Stimulated activated naive CD8-positive, alpha-beta T cell treated with anti-CD3 and anti-CD28 coated beads, Interleukin-15, Interleukin-2, amounts not matched to agents 100 ng/mL and 50 ng/mL, for 24 hours (primary cell): Measurements from ENCODE around the gene GNG7.
"Not testable (repeated sequence)": the region's sequence is repeated elsewhere in the genome, so short reads cannot be mapped to it uniquely, and the experiment has no call there.

Experiments used
- H3K27ac Mint-ChIP-seq: one replicate; pipeline ENCODE4 v1.8.0; 2021; ENCODE audit warnings: mild to moderate bottlenecking, mixed read lengths
- H3K27me3 Mint-ChIP-seq: one replicate; pipeline ENCODE4 v1.8.0; 2021; ENCODE audit warnings: mixed read lengths
- H3K36me3 Mint-ChIP-seq: one replicate; pipeline ENCODE4 v1.8.0; 2021; ENCODE audit warnings: low read depth, mixed read lengths
- H3K4me1 Mint-ChIP-seq: one replicate; pipeline ENCODE4 v1.8.0; 2021; ENCODE audit warnings: low read depth, mixed read lengths
- H3K4me3 Mint-ChIP-seq: one replicate; pipeline ENCODE4 v1.8.0; 2021; ENCODE audit warnings: mild to moderate bottlenecking, mixed read lengths
- H3K9me3 Mint-ChIP-seq: one replicate; pipeline ENCODE4 v1.8.0; 2021; ENCODE audit warnings: mixed read lengths

Gene GNG7

GRCh38 chr19:2532252-2533071 lies 170.0 kb downstream of the GNG7 start:
- Mint-ChIP-seq H3K4me3 (no peak overlapping the region), H3K27me3 (no peaks in the 10 kb centered on the region), H3K9me3 (peaks cover 4% of the 10 kb centered on the region), H3K4me1 (peaks cover 27% of the 10 kb centered on the region), H3K36me3 (peaks cover 4% of the 10 kb centered on the region), H3K27ac (no peak overlapping the region)

DNA sequence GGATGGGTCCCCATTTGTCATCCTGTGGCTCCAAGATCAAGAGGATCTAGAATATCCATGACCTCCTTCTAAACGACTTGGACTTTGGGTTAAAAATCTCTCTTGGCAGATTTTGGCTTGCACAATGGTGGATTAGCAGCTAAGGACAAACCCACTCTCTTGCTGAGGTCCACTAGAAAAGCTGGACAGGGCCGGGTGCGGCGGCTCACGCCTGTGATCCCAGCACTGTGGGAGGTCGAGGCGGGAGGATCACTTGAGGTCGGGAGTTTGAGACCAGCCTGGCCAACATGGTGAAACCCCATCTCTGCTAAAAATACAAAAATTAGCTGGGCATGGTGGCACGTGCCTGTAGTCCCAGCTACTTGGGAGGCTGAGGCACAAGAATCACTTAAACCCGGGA lies 172.6 kb downstream of the GNG7 start:
- H3K9me3 Mint-ChIP-seq, H3K27me3 Mint-ChIP-seq, H3K4me3 Mint-ChIP-seq, H3K27ac Mint-ChIP-seq, H3K36me3 Mint-ChIP-seq: not testable (repeated sequence)
- H3K4me1 Mint-ChIP-seq: peaks cover 27% of the 10 kb centered on the region

DNA sequence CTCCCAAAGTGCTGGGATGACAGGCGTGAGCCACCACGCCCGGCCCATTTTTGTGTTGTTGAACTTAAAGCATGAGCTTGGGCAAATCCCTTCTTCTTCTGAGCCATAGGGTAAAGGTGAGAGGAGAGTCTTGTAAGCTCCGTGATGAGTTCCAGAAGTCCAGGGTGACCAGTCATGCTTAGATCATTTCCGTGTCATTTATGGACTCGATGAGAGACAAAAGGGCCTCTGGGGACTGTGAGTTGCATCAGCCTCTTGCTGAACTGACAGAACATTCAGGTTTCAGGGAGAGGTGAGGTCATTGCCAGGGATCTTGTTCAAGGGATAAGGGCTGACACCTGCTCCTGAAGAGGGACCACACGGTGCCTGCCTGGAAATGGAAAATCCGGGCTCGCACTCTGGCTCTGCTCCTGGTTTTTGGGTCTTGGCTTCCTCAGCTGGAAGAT lies 173.0 kb downstream of the GNG7 start:
- Mint-ChIP-seq H3K27ac (no peak overlapping the region), H3K36me3 (peaks cover 4% of the 10 kb centered on the region), H3K9me3 (peaks cover 4% of the 10 kb centered on the region), H3K4me1 (peaks cover 23% of the 10 kb centered on the region), H3K4me3 (no peak overlapping the region), H3K27me3 (no peaks in the 10 kb centered on the region)

- Mint-ChIP-seq H3K4me3 (no peak overlapping the region), H3K4me1 (peaks cover 14% of the 10 kb centered on the region), H3K36me3 (peaks cover 4% of the 10 kb centered on the region), H3K27ac (no peak overlapping the region), H3K9me3 (peaks cover 4% of the 10 kb centered on the region), H3K27me3 (no peaks in the 10 kb centered on the region)
These were observed 173.8 kb downstream of the GNG7 start for GRCh38 chr19:2528675-2529101.

- H3K4me1 Mint-ChIP-seq: peaks cover 7% of the 10 kb centered on the region
- H3K4me3 Mint-ChIP-seq: no peak overlapping the region
- H3K36me3 Mint-ChIP-seq: peaks cover 4% of the 10 kb centered on the region
- H3K27me3 Mint-ChIP-seq: no peaks in the 10 kb centered on the region
- H3K9me3 Mint-ChIP-seq: peaks cover 4% of the 10 kb centered on the region
- H3K27ac Mint-ChIP-seq: no peak overlapping the region
These were observed 174.8 kb downstream of the GNG7 start for GRCh38 chr19:2527686-2528085.

DNA sequence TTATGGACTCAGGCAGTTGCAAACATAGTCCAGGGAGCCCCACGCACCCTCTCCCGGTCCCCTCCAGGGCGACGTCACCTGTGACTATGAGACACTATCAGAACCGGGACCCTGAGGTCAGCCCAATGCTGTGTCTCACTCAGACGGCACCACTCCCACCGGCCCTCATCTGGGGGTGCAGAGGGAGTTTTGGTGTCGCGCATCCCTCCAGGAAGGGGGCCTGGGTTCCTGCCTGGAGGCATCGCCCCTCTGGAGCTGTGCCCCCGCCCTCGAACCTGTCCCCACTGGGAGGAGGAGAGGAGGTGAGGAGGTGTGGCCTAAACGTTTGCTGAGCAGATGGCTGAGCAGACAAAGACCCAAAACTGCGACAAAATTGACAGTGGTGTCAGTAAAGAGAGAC lies 175.3 kb downstream of the GNG7 start:
- Mint-ChIP-seq H3K4me3 (no peak overlapping the region), H3K9me3 (peaks cover 2% of the 10 kb centered on the region), H3K4me1 (peaks cover 1% of the 10 kb centered on the region), H3K27ac (no peak overlapping the region), H3K36me3 (peaks cover 2% of the 10 kb centered on the region), H3K27me3 (no peaks in the 10 kb centered on the region)

GRCh38 chr19:2524840-2525723 lies 177.4 kb downstream of the GNG7 start:
- Mint-ChIP-seq H3K9me3 (no peaks in the 10 kb centered on the region), H3K27me3 (no peaks in the 10 kb centered on the region), H3K36me3 (no peaks in the 10 kb centered on the region), H3K4me1 (no peaks in the 10 kb centered on the region), H3K27ac (no peak overlapping the region), H3K4me3 (no peak overlapping the region)

DNA sequence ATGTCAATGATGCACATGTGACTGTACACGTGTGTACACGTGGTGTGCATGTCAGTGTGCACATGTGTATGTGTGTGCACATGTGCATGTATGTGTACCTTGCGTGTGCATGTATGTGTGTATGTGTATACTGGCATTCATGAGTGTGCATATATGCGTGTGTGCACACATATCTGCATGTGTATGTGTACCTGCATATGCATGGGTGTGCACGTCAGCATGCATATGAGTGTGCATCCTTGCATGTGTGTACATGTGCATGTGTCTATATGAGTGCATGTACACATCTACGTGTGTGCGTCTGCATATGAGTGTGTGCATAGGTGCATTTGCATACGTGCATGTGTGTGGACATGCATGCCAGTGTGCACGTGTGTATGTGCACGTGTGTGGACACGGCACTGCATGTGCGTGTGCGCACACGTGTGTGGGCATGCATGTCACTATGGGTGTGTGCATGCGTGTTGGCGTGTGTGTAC lies 178.1 kb downstream of the GNG7 start:
- Mint-ChIP-seq H3K36me3 (no peaks in the 10 kb centered on the region), H3K4me1 (no peaks in the 10 kb centered on the region), H3K4me3 (no peak overlapping the region)

DNA sequence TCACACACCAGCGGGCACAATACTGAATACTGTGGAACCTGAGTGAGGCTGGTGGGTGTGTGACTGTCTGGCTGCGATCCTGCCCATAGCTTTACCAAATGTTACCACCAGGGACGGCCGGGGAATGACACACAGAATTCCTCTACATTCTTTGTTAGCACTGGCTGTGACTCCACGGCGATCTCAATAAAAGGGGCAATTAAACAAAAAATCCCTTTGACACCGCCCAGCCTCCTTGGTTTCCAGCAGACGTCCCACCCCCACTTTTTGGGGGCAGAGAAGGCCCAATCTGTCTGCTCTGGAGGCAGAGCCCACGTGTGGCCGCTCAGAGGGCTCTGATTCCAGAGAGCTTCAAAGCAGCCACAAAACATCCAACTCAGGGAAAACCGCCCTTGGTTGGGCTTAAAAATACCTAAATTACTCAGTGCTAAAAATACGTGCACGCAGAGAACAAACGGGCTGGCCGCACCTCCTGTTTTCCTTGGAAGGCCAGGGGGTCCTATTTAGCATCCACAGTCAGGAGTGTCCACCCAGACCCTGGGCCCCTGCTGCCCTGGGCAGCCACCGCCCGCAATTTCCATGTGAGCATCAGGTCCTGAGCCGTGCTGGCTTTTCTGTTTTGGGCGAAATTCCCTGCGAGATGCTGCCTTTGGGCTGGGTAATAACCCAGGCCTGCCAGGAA lies 178.7 kb downstream of the GNG7 start:
- H3K4me1 Mint-ChIP-seq: no peaks in the 10 kb centered on the region
- no peaks in the 10 kb centered on the region for H3K9me3 Mint-ChIP-seq
- H3K36me3 Mint-ChIP-seq: no peaks in the 10 kb centered on the region
- H3K27me3 Mint-ChIP-seq: no peaks in the 10 kb centered on the region
- H3K4me3 Mint-ChIP-seq: no peak overlapping the region
- H3K27ac Mint-ChIP-seq: no peak overlapping the region

More for the DNA sequence above, 178.1 kb downstream of the GNG7 start:
- Mint-ChIP-seq H3K27ac (no peak overlapping the region), H3K9me3 (no peaks in the 10 kb centered on the region), H3K27me3 (no peaks in the 10 kb centered on the region)

DNA sequence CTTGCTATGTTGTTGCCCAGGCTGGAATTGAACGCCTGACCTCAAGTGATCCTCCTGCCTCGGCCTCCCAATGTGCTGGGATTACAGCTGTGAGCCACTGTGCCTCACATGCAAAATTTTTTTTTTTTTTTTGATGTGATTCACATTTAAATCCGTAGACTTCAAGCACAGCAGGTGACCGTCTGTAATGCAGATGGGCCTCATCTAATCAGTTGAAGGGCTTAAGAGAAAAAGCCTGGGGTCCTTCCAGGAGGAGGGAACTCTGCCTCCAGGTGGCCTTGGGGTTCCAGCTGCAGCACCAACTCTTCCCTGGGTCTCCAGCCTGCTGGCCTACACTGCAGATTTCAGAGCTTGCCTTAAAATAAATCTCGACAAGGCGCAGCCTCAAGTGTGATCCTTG lies 183.0 kb downstream of the GNG7 start:
- no peaks in the 10 kb centered on the region for H3K36me3 Mint-ChIP-seq
- no peaks in the 10 kb centered on the region for H3K9me3 Mint-ChIP-seq
- no peak overlapping the region for H3K27ac Mint-ChIP-seq
- no peaks in the 10 kb centered on the region for H3K27me3 Mint-ChIP-seq
- no peak overlapping the region for H3K4me3 Mint-ChIP-seq
- peaks cover 9% of the 10 kb centered on the region for H3K4me1 Mint-ChIP-seq

GRCh38 chr19:2518856-2519255 lies 183.6 kb downstream of the GNG7 start:
- H3K27ac Mint-ChIP-seq, H3K4me1 Mint-ChIP-seq, H3K4me3 Mint-ChIP-seq, H3K9me3 Mint-ChIP-seq, H3K36me3 Mint-ChIP-seq, H3K27me3 Mint-ChIP-seq: not testable (repeated sequence)

DNA sequence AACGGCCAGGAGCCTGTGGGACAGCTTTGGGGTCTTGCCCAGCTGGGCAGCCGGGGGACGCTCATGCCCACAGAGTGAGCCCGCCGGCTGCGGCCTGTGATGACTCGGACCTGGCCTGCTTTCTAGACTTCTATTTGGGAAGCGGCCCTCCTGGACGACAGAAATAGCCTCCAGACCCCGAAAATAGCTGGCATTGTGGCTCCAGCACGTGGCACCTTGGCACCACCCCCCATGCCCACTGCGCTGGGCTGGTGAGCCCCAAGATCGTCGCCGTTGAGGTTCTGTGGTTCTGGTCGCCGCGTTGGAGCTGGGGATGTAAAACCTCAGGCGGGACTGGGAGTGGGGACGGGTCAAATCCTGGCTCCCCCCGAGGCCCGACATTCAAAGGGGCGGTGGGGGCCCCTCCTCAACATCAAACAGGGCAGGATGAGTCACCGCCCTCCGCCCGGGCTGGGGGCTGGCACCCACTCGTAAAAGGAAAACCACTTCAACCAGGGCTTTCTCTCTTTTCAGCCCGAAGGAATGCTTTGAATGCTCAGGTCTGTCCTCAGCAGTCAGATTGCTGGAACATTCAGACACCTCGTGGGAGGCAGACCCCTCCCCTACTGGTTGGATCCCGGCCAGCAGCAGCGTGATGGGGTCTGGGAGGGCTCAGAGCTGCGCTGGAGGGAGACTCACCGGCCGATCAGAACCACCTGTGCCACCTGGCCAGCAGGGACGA lies 184.5 kb downstream of the GNG7 start:
- Mint-ChIP-seq H3K27ac (no peak overlapping the region), H3K36me3 (no peaks in the 10 kb centered on the region), H3K9me3 (no peaks in the 10 kb centered on the region), H3K27me3 (no peaks in the 10 kb centered on the region), H3K4me1 (peaks cover 9% of the 10 kb centered on the region), H3K4me3 (no peak overlapping the region)

DNA sequence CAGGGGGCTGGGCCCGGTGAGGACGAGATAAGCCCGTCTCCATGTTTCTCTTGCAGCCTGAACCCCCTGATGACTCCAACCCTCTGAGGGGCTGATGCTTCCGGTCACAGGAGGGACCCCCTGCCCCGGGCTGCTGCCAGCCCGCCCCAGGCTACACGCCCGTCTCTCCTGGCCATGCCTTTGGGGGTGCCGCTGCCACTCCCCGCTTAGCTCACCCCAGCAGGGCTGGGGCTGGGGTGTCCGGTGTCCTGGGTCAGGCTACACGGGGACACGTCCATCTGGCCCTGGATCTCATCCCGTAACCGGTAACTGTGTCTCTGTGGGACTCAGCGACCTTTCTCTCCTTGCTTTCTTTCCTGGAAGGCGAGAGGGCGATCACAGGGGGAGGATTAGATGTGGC lies 185.8 kb downstream of the GNG7 start:
- H3K4me3 Mint-ChIP-seq: no peak overlapping the region
- H3K27ac Mint-ChIP-seq: no peak overlapping the region
- no peaks in the 10 kb centered on the region for H3K27me3 Mint-ChIP-seq
- H3K36me3 Mint-ChIP-seq: no peaks in the 10 kb centered on the region
- H3K4me1 Mint-ChIP-seq: peaks cover 9% of the 10 kb centered on the region
- H3K9me3 Mint-ChIP-seq: no peaks in the 10 kb centered on the region

- Mint-ChIP-seq H3K36me3 (no peaks in the 10 kb centered on the region), H3K27ac (no peak overlapping the region), H3K4me3 (no peak overlapping the region), H3K27me3 (no peaks in the 10 kb centered on the region), H3K4me1 (peaks cover 9% of the 10 kb centered on the region), H3K9me3 (no peaks in the 10 kb centered on the region)
These were observed 187.4 kb downstream of the GNG7 start for GRCh38 chr19:2514981-2515518.
